ENCODE data around the gene FRMPD4.

FRMPD4 gene

DNA sequence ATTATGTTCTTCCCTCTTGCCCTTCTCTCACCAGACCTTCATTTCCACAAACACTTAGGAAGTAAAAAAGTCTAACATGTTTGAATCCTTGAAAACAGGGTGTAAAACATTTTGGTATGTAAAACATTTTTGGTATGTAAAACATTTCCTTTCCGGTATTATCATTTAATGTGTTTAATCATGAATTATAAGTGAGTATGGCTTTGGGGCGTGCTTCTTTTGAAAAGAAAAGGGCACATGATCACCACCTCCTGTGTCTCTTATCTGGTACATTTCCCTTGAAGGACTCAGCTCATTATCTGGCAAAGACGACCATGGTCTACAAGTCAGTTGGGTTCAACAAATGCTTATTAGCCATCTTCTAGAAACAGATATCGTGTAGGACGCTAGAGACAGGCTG lies 283.6 kb downstream of the FRMPD4 start:
- TF ChIP-seq, protein P1, sequence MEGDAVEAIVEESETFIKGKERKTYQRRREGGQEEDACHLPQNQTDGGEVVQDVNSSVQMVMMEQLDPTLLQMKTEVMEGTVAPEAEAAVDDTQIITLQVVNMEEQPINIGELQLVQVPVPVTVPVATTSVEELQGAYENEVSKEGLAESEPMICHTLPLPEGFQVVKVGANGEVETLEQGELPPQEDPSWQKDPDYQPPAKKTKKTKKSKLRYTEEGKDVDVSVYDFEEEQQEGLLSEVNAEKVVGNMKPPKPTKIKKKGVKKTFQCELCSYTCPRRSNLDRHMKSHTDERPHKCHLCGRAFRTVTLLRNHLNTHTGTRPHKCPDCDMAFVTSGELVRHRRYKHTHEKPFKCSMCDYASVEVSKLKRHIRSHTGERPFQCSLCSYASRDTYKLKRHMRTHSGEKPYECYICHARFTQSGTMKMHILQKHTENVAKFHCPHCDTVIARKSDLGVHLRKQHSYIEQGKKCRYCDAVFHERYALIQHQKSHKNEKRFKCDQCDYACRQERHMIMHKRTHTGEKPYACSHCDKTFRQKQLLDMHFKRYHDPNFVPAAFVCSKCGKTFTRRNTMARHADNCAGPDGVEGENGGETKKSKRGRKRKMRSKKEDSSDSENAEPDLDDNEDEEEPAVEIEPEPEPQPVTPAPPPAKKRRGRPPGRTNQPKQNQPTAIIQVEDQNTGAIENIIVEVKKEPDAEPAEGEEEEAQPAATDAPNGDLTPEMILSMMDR (IDR thresholded peaks at IDR 0.05; ENCODE audit: low read depth, low read length, missing control alignments), result no peak
- DNase-seq (ENCODE audit: extremely low read depth, low read depth), result no peak
- no peak overlapping the region for H3K4me3 ChIP-seq (replicated peaks; ENCODE audit: low read depth, low read length)

DNA sequence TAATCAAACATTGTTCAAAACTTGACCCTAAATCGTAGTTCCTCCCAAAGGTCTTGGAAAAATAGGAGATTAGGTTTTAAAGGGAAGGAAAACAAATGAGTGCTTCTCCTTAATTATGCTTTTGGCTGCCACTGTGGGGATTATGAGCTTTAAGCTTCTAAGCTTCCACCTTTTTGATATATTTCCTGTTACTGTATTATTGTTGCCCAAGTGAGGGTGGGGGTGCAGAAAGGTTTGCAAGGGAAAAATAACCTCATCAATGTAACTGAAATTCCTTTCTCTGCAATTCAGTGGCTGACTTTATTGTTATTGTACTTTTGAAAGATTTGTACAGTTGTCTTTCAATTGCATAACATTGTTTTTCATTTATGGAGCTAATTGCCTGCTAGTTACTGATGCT lies 285.1 kb downstream of the FRMPD4 start:
- DNase-seq (ENCODE audit: extremely low read depth, low read depth), result no peak
- TF ChIP-seq, protein P1 (IDR thresholded peaks at IDR 0.05; ENCODE audit: low read depth, low read length, missing control alignments), result no peak
- no peak overlapping the region for H3K4me3 ChIP-seq (replicated peaks; ENCODE audit: low read depth, low read length)

DNA sequence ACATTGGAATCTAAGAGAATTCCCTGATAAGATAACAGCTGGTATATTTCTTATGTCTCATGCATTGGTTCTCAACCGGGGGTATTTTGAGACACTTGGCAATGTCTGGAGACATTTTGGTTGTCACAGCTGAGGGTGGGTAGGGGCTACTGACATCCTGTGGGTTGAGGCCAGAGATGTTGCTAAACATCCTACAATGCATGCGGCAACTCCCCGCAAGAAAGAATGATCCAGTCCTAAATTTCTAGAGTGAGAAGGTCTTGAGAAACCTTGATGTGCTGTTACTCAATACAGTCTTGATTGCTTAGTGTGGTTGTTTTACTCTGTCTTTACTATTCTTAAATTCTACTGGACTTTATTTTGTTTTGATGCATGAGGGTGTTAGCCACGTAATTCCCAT lies 287.2 kb downstream of the FRMPD4 start:
- TF ChIP-seq, protein P1 (IDR thresholded peaks at IDR 0.05; ENCODE audit: low read depth, low read length, missing control alignments), result no peak
- H3K4me3 ChIP-seq (replicated peaks; ENCODE audit: low read depth, low read length), result no peak overlapping the region
- DNase-seq (ENCODE audit: extremely low read depth, low read depth), result no peak

DNA sequence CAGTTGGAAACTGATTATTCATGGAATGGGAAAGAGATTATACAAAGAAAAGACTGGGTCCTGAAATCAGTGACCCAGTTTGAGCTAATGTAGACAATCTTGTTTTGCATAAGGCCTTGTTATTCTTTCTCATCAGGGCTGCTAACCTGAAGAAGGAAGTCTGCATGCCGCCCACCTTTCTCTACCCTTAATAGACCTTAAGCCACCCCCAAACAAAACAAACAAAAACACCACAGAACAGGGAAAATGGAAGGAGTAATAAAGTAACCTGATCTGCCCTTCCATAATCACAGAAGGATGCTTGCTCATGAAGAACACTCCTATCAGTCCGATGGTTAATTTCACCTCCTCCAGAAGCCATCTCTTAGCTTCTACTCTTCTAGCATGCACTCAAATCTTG lies 288.1 kb downstream of the FRMPD4 start:
- no peak overlapping the region for H3K4me3 ChIP-seq (replicated peaks; ENCODE audit: low read depth, low read length)
- TF ChIP-seq, protein P1 (IDR thresholded peaks at IDR 0.05; ENCODE audit: low read depth, low read length, missing control alignments), result no peak
- DNase-seq (ENCODE audit: extremely low read depth, low read depth), result no peak

DNA sequence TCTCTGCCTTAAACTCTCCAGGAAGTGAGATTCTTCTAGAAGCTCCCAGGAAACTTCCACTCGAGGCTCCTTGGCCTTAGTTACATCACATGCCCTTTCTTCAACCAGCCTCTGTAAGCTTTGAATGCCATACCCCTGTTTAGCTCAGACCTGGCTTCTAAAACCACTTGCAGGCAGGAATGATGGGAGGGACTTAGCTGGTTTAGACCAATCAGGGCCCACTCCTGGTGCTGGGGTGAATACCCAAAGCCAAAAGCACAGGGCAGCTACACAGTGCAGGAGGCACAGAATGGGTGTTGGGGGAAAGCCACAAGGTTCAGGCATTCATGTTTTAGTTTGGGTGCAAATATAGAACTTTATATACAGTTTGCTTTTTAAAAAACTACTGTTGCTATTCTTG lies 296.2 kb downstream of the FRMPD4 start:
- no peak overlapping the region for H3K4me3 ChIP-seq (replicated peaks; ENCODE audit: low read depth, low read length)
- TF ChIP-seq, protein P1 (IDR thresholded peaks at IDR 0.05; ENCODE audit: low read depth, low read length, missing control alignments), result no peak
- DNase-seq (ENCODE audit: extremely low read depth, low read depth), result no peak

DNA sequence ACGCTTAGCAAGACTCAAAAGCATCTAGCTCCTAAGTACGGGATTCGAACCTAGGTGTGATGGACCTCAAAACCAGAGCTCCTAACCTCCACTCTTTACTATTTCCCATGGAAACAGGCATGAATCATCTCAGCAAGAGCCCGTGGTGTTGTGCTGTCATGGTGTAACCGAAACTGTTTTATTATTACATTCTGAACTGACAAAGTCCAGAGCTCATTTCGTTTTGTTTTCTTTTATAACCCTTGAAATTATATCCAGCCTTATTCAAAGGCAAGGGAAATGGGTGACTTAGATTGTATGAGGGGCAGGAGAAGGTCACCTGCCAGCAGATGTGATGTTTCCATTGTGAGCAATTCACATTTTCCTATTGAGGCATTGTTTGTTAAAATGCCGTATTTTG lies 301.1 kb downstream of the FRMPD4 start:
- no peak overlapping the region for H3K4me3 ChIP-seq (replicated peaks; ENCODE audit: low read depth, low read length)
- TF ChIP-seq, protein P1 (IDR thresholded peaks at IDR 0.05; ENCODE audit: low read depth, low read length, missing control alignments), result no peak
- no peak for DNase-seq (ENCODE audit: extremely low read depth, low read depth)

DNA sequence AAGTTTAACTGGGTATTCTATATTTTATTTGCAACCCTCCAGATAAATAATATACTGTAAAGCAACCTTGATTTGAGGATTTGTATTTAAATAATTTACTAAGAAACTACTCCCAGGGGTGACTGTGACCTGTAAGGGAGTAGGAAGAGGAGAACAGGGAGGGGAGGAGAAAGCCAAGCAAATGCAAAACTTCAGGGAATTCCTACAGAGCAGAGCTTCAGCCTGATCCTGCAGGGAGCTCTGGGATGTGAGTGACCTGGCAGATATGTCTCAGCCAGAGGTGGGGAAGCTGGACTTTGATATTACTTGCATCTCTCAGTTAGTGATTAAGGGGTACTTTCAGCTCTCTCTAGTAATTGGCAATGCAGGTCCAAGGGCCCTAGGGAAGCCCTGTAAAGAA lies 302.0 kb downstream of the FRMPD4 start:
- DNase-seq (ENCODE audit: extremely low read depth, low read depth), result no peak
- no peak overlapping the region for H3K4me3 ChIP-seq (replicated peaks; ENCODE audit: low read depth, low read length)
- TF ChIP-seq, protein P1 (IDR thresholded peaks at IDR 0.05; ENCODE audit: low read depth, low read length, missing control alignments), result no peak
